Psoas muscle (tissue), 8 donors: Measurements from ENCODE around the gene PCDH15. TPM values are rescaled to one million over a fixed set of nuclear protein-coding genes. Genes with fewer than 3 reads are reported as not detected.

ENCODE experiments used
- ATAC-seq, 4 donors: fragments of 200-7000 bp; cut with Tn5 transposase; one replicate each; pipeline ENCODE4 v1.9.1; 2020; ENCODE audit warnings: moderate library complexity in 3 of 4, mild to moderate bottlenecking in 2 of 4
- DNase-seq, 2 donors: peaks; one replicate each; pipeline ENCODE4 v3.0.0-alpha.2; 2020
- H3K27ac ChIP-seq: fragments of 200-600 bp; one replicate; pipeline ENCODE4 v1.8.0; 2022
- H3K27me3 ChIP-seq, 3 donors: fragments of 200-600 bp in 1 of 3; one replicate each; pipeline versions ENCODE4 v1.6.1 to v1.8.0; 2013 to 2022; ENCODE audit warnings: low read length in 2 of 3, mild to moderate bottlenecking in 2 of 3, moderate library complexity in 1 of 3; ENCODE audit not compliant: insufficient read depth in 3 of 3
- H3K36me3 ChIP-seq, 2 donors: fragments of 200-600 bp in 1 of 2; one replicate each; pipeline versions ENCODE4 v1.6.1 to v1.8.0; 2013 to 2022; ENCODE audit warnings: low read depth in 1 of 2, mild to moderate bottlenecking in 1 of 2, moderate library complexity in 1 of 2; ENCODE audit not compliant: insufficient read depth in 1 of 2
- H3K4me1 ChIP-seq: fragments of 200-600 bp; one replicate; pipeline ENCODE4 v1.8.0; 2022
- H3K4me3 ChIP-seq: fragments of 200-600 bp; one replicate; pipeline ENCODE4 v1.8.0; 2022; ENCODE audit warnings: mild to moderate bottlenecking
- H3K9me3 ChIP-seq: fragments of 200-600 bp; one replicate; pipeline ENCODE4 v1.8.0; 2022
- WGBS, 3 donors: extraction: QIAGEN DNeasy Blood & Tissue Kit; methylation state at CpG; one replicate each; pipeline versions ENCODE4 v1.1.6 to v1.1.7; 2013; 5-methylcytosine and 5-hydroxymethylcytosine counted together
- intact Hi-C, 2 donors: fragments of 100-400 bp; cut with DNase I; formaldehyde crosslinking; loops; one replicate each; pipeline versions ENCODE4 v1.11.0 to v1.14.2; 2022
- polyA plus RNA-seq, 3 donors: library from polyadenylated mRNA; stranded (reverse); fragments of 200-250 nt; gene quantifications; one replicate each; pipeline ENCODE4 v1.2.3, GENCODE V29; 2013
- total RNA-seq, 4 donors: library from RNA; stranded (reverse); fragmentation: NEBNext Ultra II Directional in 2 of 4; extraction: Animal tissue kit (Norgen Biotek cat#: 25700) in 2 of 4; gene quantifications; one replicate each; pipeline versions ENCODE4 v1.2.1 to v1.2.4, GENCODE V29; 2021 to 2023
- TF ChIP-seq, protein P1 (sequence below): fragments of 200-600 bp; IDR thresholded peaks from one replicate; pipeline ENCODE4 v1.8.0; 2022; ENCODE audit warnings: antibody characterized with exemption
- donor health status: healthy with polysubstance abuse.
- donor health status: DM: no; HTN: no; CAD: no; lungs with moderate emphysema.
- donor health status: Bipolar disorder and iron deficiency.
- donor health status: healthy.
- donor health status: DM: yes; HTN: yes; CAD: no.
- donor health status: DM: no; HTN: no; CAD: no.
- donor health status: DM: no; HTN: no; CAD: no.
- donor health status: DM: yes; HTN: yes; CAD: no.

The PCDH15 gene
- total and polyA plus RNA-seq, 7 donors: not detected

DNA sequence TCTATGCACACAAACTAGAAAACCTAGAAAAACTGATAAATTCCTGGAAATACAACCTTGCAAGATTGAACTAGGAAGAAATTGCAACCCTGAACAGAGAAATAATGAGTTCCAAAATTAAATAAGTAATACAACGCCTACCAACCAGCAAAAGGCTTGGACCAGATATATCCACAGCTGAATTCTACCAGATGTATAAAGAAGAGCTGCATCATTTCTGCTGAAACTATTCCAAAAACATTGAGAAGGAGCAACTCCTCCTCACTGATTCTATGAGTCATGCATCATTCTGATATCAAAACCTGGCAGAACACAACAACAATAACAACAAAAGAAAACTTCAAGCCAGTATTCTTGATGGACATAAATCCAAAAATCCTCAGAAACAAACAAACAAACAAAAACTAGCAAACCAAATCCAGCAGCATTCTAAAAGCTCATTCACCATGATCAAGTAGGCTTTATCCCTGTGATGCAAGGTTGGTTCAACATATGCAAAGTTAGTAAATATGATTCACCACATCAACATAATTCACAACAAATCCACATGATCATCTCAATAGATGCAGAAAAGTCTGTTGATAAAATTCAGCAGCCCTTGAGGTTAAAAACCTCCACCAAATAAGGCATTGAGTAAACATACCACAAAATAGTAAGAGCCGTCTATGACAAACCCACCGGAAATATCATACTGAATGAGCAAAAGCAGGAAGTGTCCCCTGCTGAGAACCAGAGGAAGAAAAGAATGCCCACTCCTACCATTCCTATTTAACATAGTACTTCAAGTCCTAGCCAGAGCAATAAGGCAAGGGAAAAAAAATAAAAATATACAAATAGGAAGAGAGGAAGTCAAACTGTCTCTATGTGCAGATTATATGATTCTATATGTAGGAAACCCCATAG, 98.2 kb downstream of the PCDH15 start:
- Histone ChIP-seq H3K4me3 (no peak overlapping the region), H3K27ac (no peak overlapping the region), H3K4me1 (no peaks in the 10 kb centered on the region), H3K36me3 (no peaks in the 10 kb centered on the region), H3K27me3 (no peaks in the 10 kb centered on the region), H3K9me3 (no peaks in the 10 kb centered on the region)
- ATAC-seq (no peak), DNase-seq (no peak)
- intact Hi-C loops: no loop called here
- TF ChIP-seq, protein P1, sequence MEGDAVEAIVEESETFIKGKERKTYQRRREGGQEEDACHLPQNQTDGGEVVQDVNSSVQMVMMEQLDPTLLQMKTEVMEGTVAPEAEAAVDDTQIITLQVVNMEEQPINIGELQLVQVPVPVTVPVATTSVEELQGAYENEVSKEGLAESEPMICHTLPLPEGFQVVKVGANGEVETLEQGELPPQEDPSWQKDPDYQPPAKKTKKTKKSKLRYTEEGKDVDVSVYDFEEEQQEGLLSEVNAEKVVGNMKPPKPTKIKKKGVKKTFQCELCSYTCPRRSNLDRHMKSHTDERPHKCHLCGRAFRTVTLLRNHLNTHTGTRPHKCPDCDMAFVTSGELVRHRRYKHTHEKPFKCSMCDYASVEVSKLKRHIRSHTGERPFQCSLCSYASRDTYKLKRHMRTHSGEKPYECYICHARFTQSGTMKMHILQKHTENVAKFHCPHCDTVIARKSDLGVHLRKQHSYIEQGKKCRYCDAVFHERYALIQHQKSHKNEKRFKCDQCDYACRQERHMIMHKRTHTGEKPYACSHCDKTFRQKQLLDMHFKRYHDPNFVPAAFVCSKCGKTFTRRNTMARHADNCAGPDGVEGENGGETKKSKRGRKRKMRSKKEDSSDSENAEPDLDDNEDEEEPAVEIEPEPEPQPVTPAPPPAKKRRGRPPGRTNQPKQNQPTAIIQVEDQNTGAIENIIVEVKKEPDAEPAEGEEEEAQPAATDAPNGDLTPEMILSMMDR: no peak
- 75 to 86% (median 84%) methylated on average over 3 of the region's 3 CpGs for WGBS, 3 donors

DNA sequence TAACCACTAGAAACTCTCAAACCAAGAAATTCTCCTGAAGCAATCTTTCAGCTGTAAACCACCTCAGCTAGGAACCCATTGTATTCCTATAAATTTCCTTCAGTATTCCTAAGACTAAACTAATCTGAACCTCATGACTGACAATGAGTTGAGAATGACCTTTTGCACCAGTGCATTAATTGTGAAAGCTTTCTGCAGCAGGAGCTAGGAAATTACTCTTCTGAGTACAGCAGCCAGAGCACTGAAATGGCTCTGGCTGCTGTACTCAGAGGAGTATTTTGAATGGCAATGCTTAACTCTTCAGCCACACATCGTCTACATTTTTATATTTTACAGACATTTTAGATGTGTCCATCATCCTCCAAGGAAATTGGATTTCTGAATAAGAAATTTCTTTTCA, 109.7 kb downstream of the PCDH15 start:
- H3K9me3 ChIP-seq: no peaks in the 10 kb centered on the region
- ATAC-seq (no peak), DNase-seq (no peak)
- intact Hi-C loops: no loop called here
- H3K27ac ChIP-seq: no peak overlapping the region
- no peaks in the 10 kb centered on the region for H3K27me3 ChIP-seq
- no peaks in the 10 kb centered on the region for H3K4me1 ChIP-seq
- TF ChIP-seq, protein P1: no peak
- H3K36me3 ChIP-seq: no peaks in the 10 kb centered on the region
- WGBS, 3 donors: 33 to 39% (median 35%) methylated on average over 1 of the region's 1 CpG
- H3K4me3 ChIP-seq: no peak overlapping the region

DNA sequence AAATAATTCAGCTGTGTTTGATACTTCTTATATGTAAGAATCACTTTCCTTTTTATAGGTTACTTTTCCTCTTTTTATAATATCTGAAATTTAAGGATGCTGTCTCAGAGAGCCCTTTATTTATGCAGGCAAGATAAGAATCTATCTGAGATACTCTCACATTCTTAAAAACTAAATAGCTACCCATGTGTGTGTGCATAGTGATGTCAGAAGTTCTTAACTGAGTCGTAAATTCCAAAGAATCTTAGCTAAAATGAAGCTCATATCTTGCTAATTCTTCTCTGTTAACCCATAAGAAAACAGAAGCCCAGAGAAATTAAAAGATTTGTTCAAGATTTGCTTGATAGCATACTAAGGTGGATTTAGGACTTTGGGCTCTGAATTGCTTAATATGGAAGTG, 118.5 kb downstream of the PCDH15 start:
- no peaks in the 10 kb centered on the region for H3K36me3 ChIP-seq
- 31 to 53% (median 51%) methylated on average over 1 of the region's 1 CpG for WGBS, 3 donors
- no peak for ATAC-seq

DNA sequence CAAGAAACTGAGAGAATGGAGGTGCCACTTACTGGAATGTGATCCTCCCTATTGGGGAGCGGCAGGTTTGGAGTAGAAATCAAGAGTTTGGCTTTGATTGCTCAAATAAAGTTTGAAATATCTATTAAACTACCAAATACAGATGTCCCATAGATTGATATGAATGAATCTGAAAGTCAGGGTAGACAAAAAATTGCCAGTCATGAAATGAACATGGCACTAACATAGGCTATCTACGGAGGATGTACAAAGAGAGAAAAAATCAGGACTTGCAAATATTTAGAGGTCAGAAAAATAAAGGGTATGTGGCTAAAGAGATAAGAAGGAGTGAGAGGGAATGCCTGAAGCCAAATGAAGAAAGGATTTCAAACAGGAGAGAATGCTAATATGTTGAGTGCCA, 119.9 kb downstream of the PCDH15 start:
- Histone ChIP-seq H3K4me3 (no peak overlapping the region), H3K4me1 (no peaks in the 10 kb centered on the region), H3K27ac (no peak overlapping the region), H3K9me3 (no peaks in the 10 kb centered on the region), H3K27me3 (no peaks in the 10 kb centered on the region), H3K36me3 (no peaks in the 10 kb centered on the region)
- no peak for DNase-seq
- TF ChIP-seq, protein P1: no peak
- 87 to 88% (median 88%) methylated on average over 2 of the region's 2 CpGs for WGBS, 3 donors
- no peak for ATAC-seq
- intact Hi-C loops: no loop called here

More for the DNA sequence above, 118.5 kb downstream of the PCDH15 start:
- Histone ChIP-seq H3K9me3 (no peaks in the 10 kb centered on the region), H3K27me3 (no peaks in the 10 kb centered on the region), H3K4me1 (no peaks in the 10 kb centered on the region), H3K27ac (no peak overlapping the region), H3K4me3 (no peak overlapping the region)
- TF ChIP-seq, protein P1: no peak
- no peak for DNase-seq
- intact Hi-C loops: no loop called here
